Middle frontal gyrus (tissue), 1 donor: ENCODE results near the gene CD1E.
"Not testable (repeated sequence)": the region's sequence is repeated elsewhere in the genome, so short reads cannot be mapped to it uniquely, and the experiment has no call there.

Experiments
- DNase-seq: peaks from one replicate; pipeline ENCODE4 v3.0.0-alpha.2; 2015; ENCODE audit warnings: low spot score; ENCODE audit errors: extremely low spot score

Gene CD1E

DNA sequence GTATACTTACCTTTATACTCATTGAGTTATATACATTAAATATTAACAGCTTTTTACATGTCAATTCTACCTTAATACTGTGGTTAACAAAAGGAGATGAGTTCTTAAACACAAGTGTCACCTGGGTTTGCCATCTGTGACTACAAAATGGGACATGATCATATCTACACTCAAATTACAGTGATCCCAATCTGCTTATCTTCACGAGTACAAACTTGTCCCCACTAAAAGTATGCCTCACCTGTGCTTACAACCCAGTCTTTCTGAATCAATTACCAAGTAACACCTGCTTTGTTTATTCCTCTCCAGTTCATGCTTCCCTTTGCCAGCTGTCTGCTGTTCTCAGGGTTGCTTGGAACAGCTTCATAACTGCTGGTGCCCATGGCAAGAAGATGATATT is 8.8 kb downstream of the CD1E start:
- no peak for DNase-seq

DNA sequence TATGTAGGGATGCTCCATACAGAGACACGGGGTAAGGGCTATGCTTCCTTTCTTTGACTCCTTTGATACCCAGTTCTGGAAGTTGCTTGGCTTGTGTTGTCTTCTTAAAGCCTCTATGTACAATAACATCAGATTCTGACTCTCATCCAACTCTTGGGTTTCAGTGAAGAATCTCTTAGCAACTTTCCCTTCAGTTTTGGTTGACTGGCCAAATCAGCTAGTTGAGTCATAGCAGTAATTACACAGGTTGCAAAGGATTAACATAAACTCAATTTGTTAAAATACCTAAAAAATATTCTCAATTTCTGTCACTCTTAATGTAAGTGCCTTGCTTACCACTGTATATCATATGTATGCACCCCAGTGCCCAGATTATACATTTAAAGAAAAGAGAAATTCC is 9.2 kb downstream of the CD1E start:
- DNase-seq = no peak

DNA sequence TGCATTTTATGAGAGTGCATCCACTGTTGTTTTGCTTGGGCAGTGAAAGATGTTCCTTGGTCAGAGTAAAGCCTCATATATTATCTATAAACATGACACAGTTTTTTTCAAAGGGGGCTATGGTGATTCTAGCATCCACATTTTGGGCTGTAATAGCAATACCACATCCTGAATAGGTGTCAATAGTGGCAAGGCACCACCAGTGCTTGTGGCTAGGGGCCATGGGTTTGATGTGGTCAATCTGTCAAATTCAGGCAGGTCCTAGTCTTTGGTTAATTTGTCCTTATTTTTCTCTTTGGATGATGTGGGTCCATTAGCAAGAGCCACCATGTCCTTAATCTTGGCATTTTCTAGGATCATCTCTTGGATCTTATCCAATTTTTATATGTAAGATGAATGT is 13.1 kb downstream of the CD1E start:
- DNase-seq = no peak

DNA sequence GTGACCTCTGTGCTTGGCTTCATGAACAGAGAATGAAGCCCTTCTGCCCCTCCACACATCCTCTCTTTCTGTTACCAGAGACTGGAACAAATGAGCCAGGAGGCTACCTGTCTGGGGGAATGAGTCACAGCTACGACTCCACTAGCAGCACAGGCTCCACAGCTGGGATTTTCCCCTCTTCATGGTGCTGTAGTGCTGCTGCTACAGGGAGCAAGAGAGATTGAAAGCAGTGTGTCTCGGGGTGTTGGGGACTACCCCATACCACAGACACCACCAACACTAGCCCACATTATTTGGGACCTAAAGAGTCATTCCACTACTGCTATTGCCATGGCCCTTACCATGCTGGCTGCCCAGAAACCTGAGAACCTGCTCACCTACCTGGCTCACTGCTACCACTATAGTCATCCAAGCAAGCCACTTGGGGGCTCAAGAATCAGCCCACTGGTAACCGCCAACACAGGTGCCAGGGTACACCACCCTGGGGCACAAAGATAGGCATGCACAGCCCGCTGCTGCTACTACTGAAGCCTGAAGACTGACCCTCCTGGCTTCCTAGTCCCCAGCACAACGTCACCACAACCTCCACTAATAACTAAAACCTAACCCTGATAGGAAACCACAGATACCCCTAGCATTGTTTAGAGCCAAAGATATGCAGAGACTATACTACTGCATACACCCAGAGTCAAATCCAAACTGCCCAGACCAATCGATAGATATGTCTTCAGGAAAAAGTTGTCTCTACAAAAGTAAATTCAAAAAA is 17.7 kb downstream of the CD1E start:
- no peak for DNase-seq

DNA sequence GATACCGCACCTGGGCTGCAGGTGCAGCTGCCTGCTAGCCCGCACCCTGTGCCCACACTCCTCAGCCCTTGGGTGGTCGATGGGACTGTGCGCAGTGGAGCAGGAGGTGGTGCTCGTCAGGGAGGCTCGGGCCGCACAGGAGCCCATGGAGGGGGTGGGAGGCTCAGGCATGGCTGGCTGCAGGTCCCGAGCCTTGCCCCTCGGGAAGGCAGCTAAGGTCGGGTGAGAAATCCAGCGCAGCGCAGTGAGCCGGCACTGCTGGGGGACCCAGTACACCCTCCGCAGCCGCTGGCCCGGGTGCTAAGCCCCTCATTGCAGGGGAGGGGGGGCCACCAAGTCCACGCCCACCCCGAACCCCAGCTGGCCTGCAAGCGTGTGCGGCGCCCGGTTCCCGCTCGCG is 20.4 kb downstream of the CD1E start:
- DNase-seq = not testable (repeated sequence)

DNA sequence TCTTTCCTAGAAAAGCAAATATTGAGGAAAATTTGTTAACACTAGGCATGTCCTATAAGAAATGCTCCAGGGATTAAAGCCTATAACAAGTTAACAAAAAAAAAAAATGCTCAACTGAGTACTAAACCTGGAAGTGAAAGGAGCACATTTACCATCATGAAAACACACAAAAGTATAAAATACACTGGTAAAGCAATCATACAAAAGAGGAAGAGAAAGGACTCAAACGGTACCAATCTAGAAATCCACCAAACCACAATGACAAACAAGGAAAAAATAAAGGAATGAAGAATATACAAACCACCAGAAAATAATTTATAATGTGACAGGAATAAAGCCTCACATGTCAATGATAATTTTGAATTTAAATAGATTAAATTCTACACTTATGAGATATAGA is 21.2 kb downstream of the CD1E start:
- no peak for DNase-seq

DNA sequence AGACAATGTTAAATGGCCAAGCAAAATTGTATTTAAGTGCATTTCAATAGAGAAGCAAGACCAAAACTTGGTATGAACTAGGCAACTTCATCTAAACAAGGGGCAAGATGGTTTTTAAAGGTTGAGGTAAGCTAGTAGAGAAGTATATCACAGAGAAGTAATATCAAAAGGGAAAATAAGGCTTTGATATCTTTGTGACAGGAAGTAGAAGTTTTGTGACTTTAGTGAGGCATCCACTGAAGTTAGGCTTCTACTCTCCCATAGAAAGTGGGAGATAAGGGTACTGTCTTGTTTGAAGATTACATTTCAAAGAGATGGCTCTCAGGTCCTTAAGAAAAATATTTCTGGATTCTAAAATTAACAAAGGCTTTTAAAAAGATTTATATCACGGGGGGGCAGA is 36.6 kb downstream of the CD1E start:
- DNase-seq = no peak

DNA sequence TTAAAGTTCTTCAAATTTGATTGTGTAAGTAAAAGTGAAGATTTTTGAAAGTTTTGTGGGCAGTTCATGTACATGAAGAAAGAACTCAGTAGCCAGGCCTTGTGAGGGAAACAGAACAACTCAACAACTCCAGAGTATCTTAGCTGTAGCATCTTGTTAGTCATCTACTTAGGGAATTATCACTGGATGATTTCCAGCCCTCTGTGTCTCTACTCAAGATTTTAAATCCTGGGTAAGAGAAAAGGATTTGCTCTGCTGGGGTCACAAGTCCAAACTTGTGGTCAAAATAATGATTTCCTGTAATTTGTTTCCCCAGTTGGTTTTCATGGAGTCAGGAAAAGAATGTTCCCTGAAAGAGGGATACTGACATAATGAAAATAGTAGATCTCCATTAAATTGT is 37.4 kb downstream of the CD1E start:
- no peak for DNase-seq

DNA sequence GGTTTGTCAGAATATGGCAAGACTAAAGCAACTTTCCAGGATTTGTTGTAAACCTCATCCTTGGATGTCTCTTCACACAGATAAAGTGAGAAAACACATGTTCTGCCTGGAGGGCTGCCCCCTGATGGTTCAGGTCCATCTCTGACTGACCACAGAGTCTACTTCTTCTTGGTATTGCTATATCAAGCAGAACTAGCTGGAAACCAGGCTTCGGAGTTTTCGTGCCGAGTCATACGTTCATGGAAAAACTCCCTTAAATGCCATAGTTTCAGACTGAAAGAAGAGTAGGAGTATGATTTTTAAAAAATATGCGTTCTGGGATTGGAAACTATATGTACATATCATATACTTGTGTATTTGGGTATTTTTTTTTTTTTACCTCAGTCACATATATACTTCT is 39.8 kb downstream of the CD1E start:
- DNase-seq = no peak

DNA sequence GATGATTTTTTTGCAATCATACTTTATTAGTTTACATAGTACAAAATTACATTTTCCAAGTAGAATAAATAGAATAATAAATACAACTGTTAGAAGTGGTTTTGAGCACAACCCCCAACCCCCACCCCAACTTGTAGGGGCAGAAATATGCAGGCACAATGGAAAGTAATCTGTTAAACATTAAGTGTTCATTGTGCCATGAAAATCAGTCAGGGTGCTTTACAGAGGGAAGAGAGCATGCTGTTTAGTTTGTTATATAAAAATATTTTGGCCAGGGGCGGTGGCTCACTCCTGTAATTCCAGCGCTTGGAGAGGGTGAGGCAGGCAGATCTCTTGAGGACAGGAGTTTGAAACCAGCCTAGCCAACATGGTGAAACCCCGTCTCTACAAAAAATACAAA is 43.0 kb downstream of the CD1E start:
- DNase-seq = no peak

DNA sequence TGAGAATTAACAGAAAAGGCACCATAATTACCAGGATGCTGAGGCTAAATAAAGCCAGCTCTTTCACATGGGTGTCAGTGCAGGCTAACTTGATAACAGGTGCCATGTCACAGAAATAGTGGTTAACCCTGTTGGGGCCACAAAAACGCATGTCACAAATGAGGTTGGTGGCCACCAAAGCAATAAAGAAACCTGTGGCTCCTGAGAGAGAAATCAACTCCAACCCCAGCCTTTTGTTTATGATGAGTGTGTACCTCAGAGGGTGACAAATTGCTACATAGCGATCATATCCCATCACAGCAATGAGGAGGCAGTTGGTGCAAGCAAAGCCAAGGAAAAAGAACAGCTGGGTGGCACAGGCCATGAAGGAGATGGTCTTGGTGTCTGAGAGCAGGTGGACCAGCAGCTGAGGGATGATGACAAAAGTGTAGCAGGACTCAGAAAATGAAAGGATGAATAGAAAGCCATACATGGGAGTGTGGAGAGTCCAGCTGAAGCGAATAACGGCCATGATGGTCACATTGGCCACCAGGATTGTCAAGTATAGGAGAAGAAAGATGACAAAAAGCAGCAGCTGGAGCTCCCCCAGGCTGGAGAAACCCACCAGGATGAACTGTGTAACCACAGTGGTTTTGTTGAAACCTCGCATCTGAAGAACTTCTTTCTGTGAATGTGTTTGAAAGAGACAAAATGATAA is 45.3 kb downstream of the CD1E start, which contains the start of gene OR10T2:
OR10T2 (minus strand) TSS at position 649 of the 697 bp plus-strand sequence; CDS start at position 649, 0 bp downstream.
- DNase-seq = no peak

DNA sequence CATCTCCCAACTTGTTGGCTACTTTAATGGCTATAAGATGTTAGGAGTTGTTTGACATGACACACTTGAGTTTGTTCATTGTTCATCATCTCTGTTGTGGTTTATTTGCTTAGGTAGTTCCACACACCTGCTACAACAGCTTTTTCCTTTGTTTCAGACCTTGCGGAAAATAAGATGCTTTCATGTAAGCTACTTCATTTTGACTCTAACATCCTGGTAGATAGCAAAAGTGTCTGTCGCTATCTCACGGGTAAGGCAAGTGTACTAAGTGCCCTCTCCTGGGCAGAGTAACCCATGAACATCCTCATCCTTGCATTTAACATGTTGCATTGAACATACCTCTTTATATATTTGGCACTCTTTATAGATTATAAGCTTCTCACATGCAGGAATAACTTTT is 47.2 kb downstream of the CD1E start:
- no peak for DNase-seq

DNA sequence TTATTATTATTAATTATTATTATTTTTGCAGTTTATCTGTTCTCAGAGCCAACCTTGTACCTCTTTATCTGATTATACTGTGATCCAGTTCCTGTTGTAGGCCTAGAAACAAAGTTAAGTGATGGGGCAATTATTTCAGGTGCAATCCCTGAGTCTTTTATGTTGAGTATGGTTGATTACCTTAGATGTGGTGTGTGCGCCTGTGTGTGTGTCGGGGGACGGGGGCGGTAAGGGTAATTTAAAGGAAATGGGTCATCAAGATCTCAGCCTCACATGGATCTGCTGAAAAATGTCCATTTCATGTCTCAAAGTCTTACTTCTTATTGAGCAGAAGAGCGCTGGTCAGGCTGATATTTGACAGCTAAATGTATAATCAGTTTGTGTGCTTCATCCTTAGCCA is 53.4 kb downstream of the CD1E start:
- no peak for DNase-seq
